HepG2 (cell line): ENCODE data around the gene LTC4S.

Experiments used
- CTCF ChIP-seq: sonication (generic); formaldehyde crosslinking; IDR thresholded peaks from 2 replicates; pipeline ENCODE4 v1.5.0; 2020; ENCODE audit warnings: mild to moderate bottlenecking, missing genetic modification reagents, moderate library complexity
- NFE2L1 ChIP-seq: sonication (generic); formaldehyde crosslinking; IDR thresholded peaks from 2 replicates; pipeline ENCODE4 v1.4.0; 2020; ENCODE audit warnings: missing genetic modification reagents, mild to moderate bottlenecking, borderline replicate concordance
- RAD21 ChIP-seq: fragments of 450-650 bp; formaldehyde crosslinking; IDR thresholded peaks from 2 replicates; pipeline ENCODE4 v1.5.0; 2020; ENCODE audit warnings: mild to moderate bottlenecking
- ZBTB21 ChIP-seq: sonication (generic); formaldehyde crosslinking; IDR thresholded peaks from 2 replicates; pipeline ENCODE4 v1.4.0; 2020; ENCODE audit warnings: missing genetic modification reagents
- ZNF484 ChIP-seq: sonication (generic); formaldehyde crosslinking; IDR thresholded peaks from 2 replicates; pipeline ENCODE4 v1.5.1; 2020; ENCODE audit warnings: mild to moderate bottlenecking, low read depth, missing genetic modification reagents, borderline replicate concordance
- ZNF547 ChIP-seq: sonication (generic); formaldehyde crosslinking; IDR thresholded peaks from 2 replicates; pipeline ENCODE4 v1.5.1; 2020; ENCODE audit warnings: mild to moderate bottlenecking, missing genetic modification reagents
- ZNF724P ChIP-seq: sonication (generic); formaldehyde crosslinking; IDR thresholded peaks from 2 replicates; pipeline ENCODE4 v1.8.0; 2022; ENCODE audit warnings: missing genetic modification reagents, borderline replicate concordance

GRCh38 chr5:179833709-179834070 is 39.9 kb downstream of the LTC4S start:
- TF ChIP-seq ZNF547 (CRISPR knock-in tag) (no peak), ZNF724P (CRISPR knock-in tag) (no peak), ZNF484 (CRISPR knock-in tag) (no peak), ZBTB21 (CRISPR knock-in tag) (no peak), NFE2L1 (CRISPR knock-in tag) (no peak), CTCF (CRISPR knock-in tag) (no peak), RAD21 (no peak)
